SK-N-SH treated with all-trans-retinoic acid at 6 μM for 48 hours (cell line): ENCODE measurements around the gene ST13.
"Not testable (repeated sequence)": the region's sequence is repeated elsewhere in the genome, so short reads cannot be mapped to it uniquely, and the experiment has no call there.

Experiments used
- ATAC-seq: fragments of 200-7000 bp; cut with Tn5 transposase; 3 replicates; pipeline ENCODE4 v1.9.1; 2020; ENCODE audit warnings: mild to moderate bottlenecking, moderate library complexity
- BACH2 ChIP-seq: fragments of 250-450 bp; sonication (Bioruptor Pico); IDR thresholded peaks from 2 replicates; pipeline ENCODE4 v1.9.0; 2021; ENCODE audit warnings: mild to moderate bottlenecking, borderline replicate concordance
- ESRRG ChIP-seq: fragments of 250-450 bp; sonication (Bioruptor Pico); IDR thresholded peaks from 2 replicates; pipeline ENCODE4 v1.6.1; 2021; ENCODE audit warnings: mild to moderate bottlenecking
- GLIS3 ChIP-seq: fragments of 250-450 bp; sonication (Bioruptor Pico); IDR thresholded peaks from 2 replicates; pipeline ENCODE4 v1.5.0; 2020; ENCODE audit warnings: mild to moderate bottlenecking, moderate library complexity
- ISL1 ChIP-seq: fragments of 250-450 bp; sonication (Bioruptor Pico); IDR thresholded peaks from 2 replicates; pipeline ENCODE4 v2.1.2; 2022; ENCODE audit warnings: mild to moderate bottlenecking, moderate library complexity
- OSR1 ChIP-seq: fragments of 250-450 bp; sonication (Bioruptor Pico); IDR thresholded peaks from 2 replicates; pipeline ENCODE4 v1.8.0; 2022; ENCODE audit warnings: moderate library complexity, mild to moderate bottlenecking, inconsistent platforms
- PPARA ChIP-seq: fragments of 250-450 bp; sonication (Bioruptor Pico); IDR thresholded peaks from 2 replicates; pipeline ENCODE4 v1.5.0; 2020; ENCODE audit warnings: mild to moderate bottlenecking, borderline replicate concordance
- SNAI2 ChIP-seq: fragments of 250-450 bp; sonication (Bioruptor Pico); IDR thresholded peaks from 2 replicates; pipeline ENCODE4 v1.5.0; 2020; ENCODE audit warnings: mild to moderate bottlenecking, moderate library complexity
- TCF4 ChIP-seq: fragments of 250-450 bp; sonication (Bioruptor Pico); IDR thresholded peaks from 2 replicates; pipeline ENCODE4 v1.8.0; 2021; ENCODE audit warnings: mild to moderate bottlenecking, moderate library complexity, borderline replicate concordance
- TOX ChIP-seq: fragments of 250-450 bp; sonication (Bioruptor Pico); IDR thresholded peaks from 2 replicates; pipeline ENCODE4 v1.8.0; 2021; ENCODE audit warnings: mild to moderate bottlenecking, moderate library complexity, borderline replicate concordance
- TSHZ2 ChIP-seq: fragments of 250-450 bp; sonication (Bioruptor Pico); IDR thresholded peaks from 2 replicates; pipeline ENCODE4 v1.5.0; 2020; ENCODE audit warnings: mild to moderate bottlenecking, moderate library complexity
- ZC3H10 ChIP-seq: fragments of 250-450 bp; sonication (Bioruptor Pico); IDR thresholded peaks from 2 replicates; pipeline ENCODE4 v1.5.1; 2021; ENCODE audit warnings: mild to moderate bottlenecking, moderate library complexity
- ZFP3 ChIP-seq: fragments of 250-450 bp; sonication (Bioruptor Pico); IDR thresholded peaks from 2 replicates; pipeline ENCODE4 v1.5.0; 2020; ENCODE audit warnings: mild to moderate bottlenecking, moderate library complexity
- ZNF565 ChIP-seq: fragments of 450-650 bp; formaldehyde crosslinking; conservative IDR thresholded peaks from 2 replicates; pipeline ENCODE4 v1.5.0; 2020; ENCODE audit warnings: low read depth, mild to moderate bottlenecking, moderate library complexity
- ZNF70 ChIP-seq: fragments of 450-650 bp; formaldehyde crosslinking; IDR thresholded peaks from 2 replicates; pipeline ENCODE4 v1.5.0; 2020; ENCODE audit warnings: mild to moderate bottlenecking, moderate library complexity
- TF ChIP-seq, protein P1 (sequence below): fragments of 250-450 bp; sonication (Bioruptor Pico); IDR thresholded peaks from 2 replicates; pipeline ENCODE4 v1.8.0; 2020; ENCODE audit warnings: mild to moderate bottlenecking, moderate library complexity, borderline replicate concordance
- TF ChIP-seq, protein P2 (sequence below): fragments of 250-450 bp; sonication (Bioruptor Pico); IDR thresholded peaks from 2 replicates; pipeline ENCODE4 v1.8.0; 2021; ENCODE audit warnings: low read depth, mild to moderate bottlenecking, moderate library complexity, borderline replicate concordance
- TF ChIP-seq, protein P3 (sequence below): fragments of 250-450 bp; sonication (Bioruptor Pico); IDR thresholded peaks from 2 replicates; pipeline ENCODE4 v1.5.1; 2021; ENCODE audit warnings: mild to moderate bottlenecking, moderate library complexity
- TF ChIP-seq, protein P4 (sequence below): fragments of 250-450 bp; sonication (Bioruptor Pico); IDR thresholded peaks from 2 replicates; pipeline ENCODE4 v1.5.1; 2020; ENCODE audit warnings: low read depth, mild to moderate bottlenecking, moderate library complexity

The ST13 gene

GRCh38 chr22:40829131-40829530 lies 27.3 kb downstream of the ST13 start:
- no peak for ATAC-seq
- no peak for TF ChIP-seq SNAI2
- no peak for TF ChIP-seq TSHZ2
- no peak for TF ChIP-seq TCF4 (CRISPR knock-in tag)
- TF ChIP-seq ISL1 (CRISPR knock-in tag) = no peak
- no peak for TF ChIP-seq ZFP3
- TF ChIP-seq, protein P1, sequence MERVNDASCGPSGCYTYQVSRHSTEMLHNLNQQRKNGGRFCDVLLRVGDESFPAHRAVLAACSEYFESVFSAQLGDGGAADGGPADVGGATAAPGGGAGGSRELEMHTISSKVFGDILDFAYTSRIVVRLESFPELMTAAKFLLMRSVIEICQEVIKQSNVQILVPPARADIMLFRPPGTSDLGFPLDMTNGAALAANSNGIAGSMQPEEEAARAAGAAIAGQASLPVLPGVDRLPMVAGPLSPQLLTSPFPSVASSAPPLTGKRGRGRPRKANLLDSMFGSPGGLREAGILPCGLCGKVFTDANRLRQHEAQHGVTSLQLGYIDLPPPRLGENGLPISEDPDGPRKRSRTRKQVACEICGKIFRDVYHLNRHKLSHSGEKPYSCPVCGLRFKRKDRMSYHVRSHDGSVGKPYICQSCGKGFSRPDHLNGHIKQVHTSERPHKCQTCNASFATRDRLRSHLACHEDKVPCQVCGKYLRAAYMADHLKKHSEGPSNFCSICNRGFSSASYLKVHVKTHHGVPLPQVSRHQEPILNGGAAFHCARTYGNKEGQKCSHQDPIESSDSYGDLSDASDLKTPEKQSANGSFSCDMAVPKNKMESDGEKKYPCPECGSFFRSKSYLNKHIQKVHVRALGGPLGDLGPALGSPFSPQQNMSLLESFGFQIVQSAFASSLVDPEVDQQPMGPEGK = no peak
- TF ChIP-seq, all 23 proteins: peak for 0

DNA sequence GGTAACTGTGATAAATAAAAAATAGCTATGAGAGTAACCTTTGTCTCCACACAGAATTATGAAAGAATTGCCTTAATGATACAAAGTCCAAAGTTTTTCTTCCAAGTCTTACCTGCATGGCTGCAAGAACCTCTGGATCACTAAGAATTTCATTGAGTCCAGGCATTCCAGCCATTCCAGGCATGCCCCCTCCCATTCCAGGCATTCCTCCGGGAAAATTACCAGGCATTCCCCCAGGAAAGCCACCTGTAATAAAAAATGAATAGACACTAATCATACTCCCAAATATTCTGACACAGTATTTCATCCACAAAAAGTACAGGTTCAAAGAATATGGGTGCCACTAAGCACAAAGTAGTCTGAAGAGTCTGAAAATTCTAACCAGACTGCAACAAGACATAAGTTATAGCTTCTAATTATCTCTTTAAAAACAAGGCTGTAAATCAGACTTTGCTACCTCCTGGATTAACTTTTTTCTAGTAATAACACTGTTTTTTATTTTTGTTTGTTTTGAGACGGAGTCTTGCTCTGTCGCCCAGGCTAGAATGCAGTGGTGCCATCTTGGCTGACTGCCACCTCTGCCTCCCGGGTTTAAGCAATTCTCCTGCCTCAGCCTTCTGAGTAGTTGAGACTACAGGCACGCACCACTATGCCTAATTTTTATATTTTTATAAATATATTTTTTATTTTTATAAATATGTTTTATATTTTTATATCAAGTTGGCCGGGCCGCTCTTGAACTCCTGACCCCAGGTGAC lies 29.3 kb downstream of the ST13 start:
- TF ChIP-seq, protein P2, sequence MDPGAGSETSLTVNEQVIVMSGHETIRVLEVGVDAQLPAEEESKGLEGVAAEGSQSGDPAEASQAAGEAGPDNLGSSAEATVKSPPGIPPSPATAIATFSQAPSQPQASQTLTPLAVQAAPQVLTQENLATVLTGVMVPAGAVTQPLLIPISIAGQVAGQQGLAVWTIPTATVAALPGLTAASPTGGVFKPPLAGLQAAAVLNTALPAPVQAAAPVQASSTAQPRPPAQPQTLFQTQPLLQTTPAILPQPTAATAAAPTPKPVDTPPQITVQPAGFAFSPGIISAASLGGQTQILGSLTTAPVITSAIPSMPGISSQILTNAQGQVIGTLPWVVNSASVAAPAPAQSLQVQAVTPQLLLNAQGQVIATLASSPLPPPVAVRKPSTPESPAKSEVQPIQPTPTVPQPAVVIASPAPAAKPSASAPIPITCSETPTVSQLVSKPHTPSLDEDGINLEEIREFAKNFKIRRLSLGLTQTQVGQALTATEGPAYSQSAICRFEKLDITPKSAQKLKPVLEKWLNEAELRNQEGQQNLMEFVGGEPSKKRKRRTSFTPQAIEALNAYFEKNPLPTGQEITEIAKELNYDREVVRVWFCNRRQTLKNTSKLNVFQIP = no peak
- TF ChIP-seq TSHZ2 = no peak
- no peak for TF ChIP-seq GLIS3 (CRISPR knock-in tag)
- TF ChIP-seq PPARA (CRISPR knock-in tag) = no peak
- TF ChIP-seq, protein P3, sequence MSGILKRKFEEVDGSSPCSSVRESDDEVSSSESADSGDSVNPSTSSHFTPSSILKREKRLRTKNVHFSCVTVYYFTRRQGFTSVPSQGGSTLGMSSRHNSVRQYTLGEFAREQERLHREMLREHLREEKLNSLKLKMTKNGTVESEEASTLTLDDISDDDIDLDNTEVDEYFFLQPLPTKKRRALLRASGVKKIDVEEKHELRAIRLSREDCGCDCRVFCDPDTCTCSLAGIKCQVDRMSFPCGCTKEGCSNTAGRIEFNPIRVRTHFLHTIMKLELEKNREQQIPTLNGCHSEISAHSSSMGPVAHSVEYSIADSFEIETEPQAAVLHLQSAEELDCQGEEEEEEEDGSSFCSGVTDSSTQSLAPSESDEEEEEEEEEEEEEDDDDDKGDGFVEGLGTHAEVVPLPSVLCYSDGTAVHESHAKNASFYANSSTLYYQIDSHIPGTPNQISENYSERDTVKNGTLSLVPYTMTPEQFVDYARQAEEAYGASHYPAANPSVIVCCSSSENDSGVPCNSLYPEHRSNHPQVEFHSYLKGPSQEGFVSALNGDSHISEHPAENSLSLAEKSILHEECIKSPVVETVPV (CRISPR knock-in tag) = no peak
- no peak for TF ChIP-seq ESRRG
- TF ChIP-seq ISL1 (CRISPR knock-in tag) = no peak
- no peak for TF ChIP-seq ZNF70 (CRISPR knock-in tag)
- TF ChIP-seq, protein P4, sequence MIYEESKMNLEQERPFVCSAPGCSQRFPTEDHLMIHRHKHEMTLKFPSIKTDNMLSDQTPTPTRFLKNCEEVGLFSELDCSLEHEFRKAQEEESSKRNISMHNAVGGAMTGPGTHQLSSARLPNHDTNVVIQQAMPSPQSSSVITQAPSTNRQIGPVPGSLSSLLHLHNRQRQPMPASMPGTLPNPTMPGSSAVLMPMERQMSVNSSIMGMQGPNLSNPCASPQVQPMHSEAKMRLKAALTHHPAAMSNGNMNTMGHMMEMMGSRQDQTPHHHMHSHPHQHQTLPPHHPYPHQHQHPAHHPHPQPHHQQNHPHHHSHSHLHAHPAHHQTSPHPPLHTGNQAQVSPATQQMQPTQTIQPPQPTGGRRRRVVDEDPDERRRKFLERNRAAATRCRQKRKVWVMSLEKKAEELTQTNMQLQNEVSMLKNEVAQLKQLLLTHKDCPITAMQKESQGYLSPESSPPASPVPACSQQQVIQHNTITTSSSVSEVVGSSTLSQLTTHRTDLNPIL = no peak
- no peak for TF ChIP-seq TCF4 (CRISPR knock-in tag)
- no peak for TF ChIP-seq BACH2
- TF ChIP-seq ZNF565 (CRISPR knock-in tag) = no peak
- TF ChIP-seq OSR1 (CRISPR knock-in tag) = no peak
- no peak for TF ChIP-seq ZC3H10 (CRISPR knock-in tag)
- TF ChIP-seq SNAI2 = no peak
- no peak for TF ChIP-seq TOX (CRISPR knock-in tag)
- no peak for ATAC-seq

GRCh38 chr22:40826292-40826691 lies 30.1 kb downstream of the ST13 start:
- ATAC-seq = not testable (repeated sequence)
